ENCODE results near the gene ATP5MK.
"Not testable (repeated sequence)": the region's sequence is repeated elsewhere in the genome, so short reads cannot be mapped to it uniquely, and the experiment has no call there.

Gene ATP5MK

GRCh38 chr10:103395754-103396066 is 565 bp downstream of the ATP5MK start:
- peak; percentile 4 for DNase-seq

- no peak for DNase-seq
Measured at GRCh38 chr10:103394180-103394579, 2.1 kb downstream of the ATP5MK start.

DNA sequence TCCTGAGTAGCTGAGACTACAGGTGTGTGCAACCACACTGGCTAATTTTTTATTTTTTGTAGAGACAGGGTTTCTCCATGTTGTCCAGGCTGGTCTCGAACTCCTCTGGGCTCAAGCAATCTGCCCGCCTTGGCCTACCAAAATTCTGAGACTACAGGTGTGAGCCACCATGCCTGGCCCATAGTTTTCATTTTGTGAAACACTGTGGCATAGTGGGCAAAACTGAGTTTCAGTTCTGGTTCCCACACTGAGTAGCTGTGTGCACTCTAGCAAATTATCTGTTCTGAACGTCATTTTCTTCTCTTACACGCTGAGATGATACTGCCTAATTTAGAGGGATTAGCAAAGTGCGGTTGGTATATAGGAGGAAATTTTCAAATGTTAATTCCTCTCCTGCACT is 13.5 kb downstream of the ATP5MK start:
- no peak for DNase-seq

- no peak for DNase-seq
Measured at GRCh38 chr10:103374263-103374662, 22.0 kb downstream of the ATP5MK start.

- no peak for DNase-seq
Measured at GRCh38 chr10:103373544-103373943, 22.7 kb downstream of the ATP5MK start.

- DNase-seq, result peak; percentile 94
Measured at GRCh38 chr10:103367782-103368518, 28.3 kb downstream of the ATP5MK start, which contains the start of gene TAF5. TSS of gene TAF5 (plus strand) at chr10:103367976. CDS start at chr10:103367990, 14 bp downstream.

GRCh38 chr10:103367379-103367781 is 28.9 kb downstream of the ATP5MK start:
- DNase-seq, result no peak

DNA sequence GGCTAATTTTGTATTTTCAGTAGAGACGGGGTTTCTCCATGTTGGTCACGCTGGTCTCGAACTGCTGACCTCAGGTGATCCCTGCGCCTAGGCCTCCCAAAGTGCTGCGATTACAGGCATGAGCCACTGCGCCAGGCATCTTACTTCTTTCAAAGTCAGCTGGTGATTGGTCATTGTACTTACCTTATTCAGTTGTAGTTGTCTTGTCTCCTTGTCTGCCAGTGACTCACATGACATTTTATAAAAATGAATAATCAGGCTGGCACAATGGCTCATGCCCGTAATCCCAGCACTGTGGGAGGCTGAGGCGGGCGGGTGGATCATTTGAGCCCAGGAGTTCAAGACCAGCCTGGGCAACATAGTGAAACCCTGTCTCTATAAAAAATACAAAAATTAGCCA is 35.5 kb downstream of the ATP5MK start:
- not testable (repeated sequence) for DNase-seq

- DNase-seq, result not testable (repeated sequence)
Measured at GRCh38 chr10:103359493-103359892, 36.8 kb downstream of the ATP5MK start.

- no peak for DNase-seq
Measured at GRCh38 chr10:103355906-103356599, 40.2 kb downstream of the ATP5MK start.

- not testable (repeated sequence) for DNase-seq
Measured at GRCh38 chr10:103354567-103354966, 41.7 kb downstream of the ATP5MK start.

DNA sequence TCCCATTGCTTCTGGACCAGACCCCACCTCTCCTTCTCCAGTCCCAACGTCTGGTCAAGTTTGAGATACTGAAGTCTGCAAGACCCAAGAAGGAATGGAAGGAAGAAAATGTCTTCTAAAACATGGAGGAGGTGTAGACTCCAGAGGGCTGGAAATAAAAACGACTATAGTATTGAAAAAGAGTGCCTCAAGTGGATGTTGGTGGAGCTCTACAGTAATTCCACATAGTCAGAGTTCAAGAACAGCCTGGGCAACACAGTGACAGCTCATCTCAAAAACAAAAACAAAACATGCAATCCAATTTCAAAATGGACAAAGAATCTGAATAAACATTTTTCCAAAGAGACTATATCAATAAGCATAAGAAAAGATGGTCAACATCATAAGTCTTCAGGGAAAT is 43.0 kb downstream of the ATP5MK start:
- no peak for DNase-seq

GRCh38 chr10:103350517-103351260 is 45.6 kb downstream of the ATP5MK start, which contains the start of gene PCGF6:
TSS of gene PCGF6 (minus strand) at chr10:103351140. CDS start at chr10:103351066, 74 bp downstream.
- peak; percentile 75 for DNase-seq

- no peak for DNase-seq
Measured at GRCh38 chr10:103350175-103350516, 46.1 kb downstream of the ATP5MK start.
